CD4-positive, alpha-beta T cell treated with Interleukin-17A for 1 hour (primary cell): ENCODE data around the gene NLRP8.
"Not testable (repeated sequence)": the region's sequence is repeated elsewhere in the genome, so short reads cannot be mapped to it uniquely, and the experiment has no call there.

ENCODE experiments used
- DNase-seq: peaks from one replicate; pipeline ENCODE4 v3.0.0-alpha.2; 2020

NLRP8 gene

DNA sequence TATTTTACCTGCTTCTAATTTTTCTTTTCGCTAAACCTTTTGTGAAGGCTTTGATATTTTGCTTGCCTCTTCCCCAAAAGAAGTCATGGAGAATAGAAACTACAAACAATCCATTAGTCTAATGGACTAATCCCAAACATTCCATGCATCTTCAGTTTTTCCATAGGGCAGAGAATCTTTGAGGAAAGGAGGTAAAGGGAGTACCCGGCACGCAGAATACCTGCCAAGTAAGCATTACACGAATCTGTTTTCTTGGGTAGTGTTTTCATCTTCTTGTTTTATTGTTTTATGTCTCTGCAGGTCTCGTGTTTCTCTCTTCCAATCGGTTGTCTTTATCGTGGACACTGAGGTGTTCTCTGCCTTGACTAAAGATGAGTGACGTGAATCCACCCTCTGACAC, at the start of gene NLRP8:
Gene NLRP8 (plus strand): TSS at position 301 of the 400 bp plus-strand sequence.
- DNase-seq, result no peak

DNA sequence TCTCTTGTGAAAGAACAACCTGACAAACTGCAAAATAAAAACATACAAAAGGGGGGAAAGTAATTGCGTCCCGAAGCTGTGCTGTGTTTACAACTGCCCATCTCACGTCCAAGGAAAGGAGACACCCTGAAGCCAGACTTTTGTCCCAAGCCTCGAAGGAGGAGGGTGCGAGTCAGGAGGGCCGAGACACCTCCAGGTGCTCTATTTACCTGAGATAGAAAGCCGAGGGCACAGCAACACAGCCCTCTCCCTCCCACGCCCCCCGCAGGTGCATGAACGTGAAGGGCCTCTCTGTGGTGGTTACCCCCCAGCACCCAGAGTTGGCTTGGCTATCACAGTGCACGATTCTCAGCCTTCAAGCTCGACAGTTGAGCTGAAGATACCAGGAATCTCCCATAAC, 48.7 kb upstream of the NLRP8 start:
- no peak for DNase-seq

DNA sequence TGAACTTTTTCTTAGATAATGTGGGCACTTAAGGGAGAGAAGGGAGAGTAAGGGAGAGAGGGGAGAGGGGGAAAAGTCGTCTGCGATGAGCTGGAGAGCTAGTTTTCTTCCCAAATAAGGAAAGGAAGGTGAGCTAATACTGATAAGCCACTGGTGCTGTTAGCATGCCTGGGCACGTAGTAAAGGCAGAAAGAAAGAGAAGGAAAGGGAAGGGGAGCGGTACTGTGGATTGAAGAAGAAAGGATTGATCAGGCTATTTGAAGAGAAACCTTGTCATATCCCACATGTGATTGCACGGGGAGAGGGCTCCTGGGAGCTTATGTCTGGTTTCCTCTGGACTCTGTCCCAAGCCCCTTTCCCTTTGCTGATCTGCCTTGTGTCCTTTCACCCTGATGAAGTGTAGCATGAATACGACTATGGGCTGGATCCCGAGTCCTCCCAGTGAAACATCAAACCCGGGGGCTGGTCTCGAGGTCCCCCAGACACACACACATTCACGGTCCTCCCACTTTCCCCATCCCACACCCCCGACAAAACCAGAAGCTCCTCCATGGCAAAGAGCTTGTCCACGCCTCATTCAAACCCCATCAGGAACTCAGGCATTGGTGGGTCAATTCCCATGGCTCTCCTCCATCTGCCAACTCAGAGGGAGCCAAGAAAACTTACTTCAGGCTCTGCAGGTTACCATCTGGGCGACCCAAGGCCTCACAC, 46.1 kb upstream of the NLRP8 start:
- DNase-seq, result no peak

DNA sequence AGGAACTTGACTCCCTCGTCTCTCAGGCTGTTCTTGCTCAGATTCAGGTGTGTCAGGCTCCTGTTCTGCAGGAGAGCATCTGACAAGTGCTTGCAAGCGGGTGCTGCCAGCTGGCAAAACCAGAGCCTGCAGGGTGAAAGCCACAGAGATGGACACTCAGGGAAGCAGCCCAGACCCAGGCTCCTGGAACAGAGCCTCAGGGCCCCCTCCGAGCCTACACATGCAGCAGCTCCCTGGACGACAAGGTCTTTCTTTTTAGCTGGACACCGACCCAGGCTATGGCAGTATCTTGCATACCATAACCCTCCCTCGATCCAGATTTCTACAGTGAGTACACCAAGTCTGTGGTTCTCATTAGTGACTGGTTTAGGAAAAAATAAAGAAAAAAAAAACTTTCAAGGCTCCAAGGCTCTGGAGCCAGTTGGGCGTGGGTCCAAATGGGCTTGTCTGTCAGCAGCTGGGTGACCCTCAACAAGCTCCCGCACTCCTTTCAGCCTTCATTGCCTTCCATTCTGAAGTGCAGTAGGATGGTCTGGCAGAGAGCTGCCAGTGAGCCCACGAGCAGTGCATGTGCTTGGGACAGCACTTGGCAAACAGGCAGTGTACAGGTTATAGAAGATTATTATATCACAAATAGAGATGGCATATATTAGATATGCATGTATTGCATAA, 45.4 kb upstream of the NLRP8 start:
- no peak for DNase-seq

DNA sequence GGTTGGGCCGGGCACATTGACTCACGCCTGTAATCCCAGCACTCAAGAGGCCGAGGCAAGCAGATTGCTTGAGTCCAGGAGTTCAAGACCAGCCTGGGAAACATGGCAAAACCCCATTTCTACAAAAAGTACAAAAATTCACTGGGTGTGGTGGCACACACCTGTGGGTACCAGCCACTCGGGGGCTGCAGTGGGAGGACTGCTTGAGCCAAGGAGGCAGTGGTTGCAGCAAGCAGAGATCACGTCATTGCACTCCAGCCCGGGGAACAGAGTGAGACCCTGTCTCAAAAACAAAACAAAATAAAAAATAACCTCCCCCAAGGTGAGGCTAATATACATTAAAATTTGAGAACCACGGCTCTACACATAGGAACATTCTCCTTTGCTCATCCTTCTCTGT, 40.3 kb upstream of the NLRP8 start:
- DNase-seq, result no peak

DNA sequence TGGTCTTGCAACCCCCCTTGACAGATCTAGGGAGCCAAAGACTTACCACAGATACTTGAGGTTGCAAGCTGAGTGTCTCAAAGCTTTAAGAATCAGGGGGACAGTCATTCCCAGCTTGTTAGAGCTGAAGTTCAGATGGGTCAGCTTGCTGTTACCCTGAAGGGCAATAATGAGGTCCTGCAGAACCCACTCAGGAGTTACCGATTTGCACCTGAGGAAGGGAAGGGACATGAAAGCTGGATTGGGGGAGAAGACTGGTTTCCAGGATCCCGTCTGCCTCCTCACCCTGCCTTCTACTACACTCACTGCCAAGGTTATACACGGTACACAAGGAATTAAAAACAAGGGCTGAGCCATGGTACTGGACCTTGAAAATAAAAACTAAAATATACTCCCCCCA, 39.9 kb upstream of the NLRP8 start:
- no peak for DNase-seq

DNA sequence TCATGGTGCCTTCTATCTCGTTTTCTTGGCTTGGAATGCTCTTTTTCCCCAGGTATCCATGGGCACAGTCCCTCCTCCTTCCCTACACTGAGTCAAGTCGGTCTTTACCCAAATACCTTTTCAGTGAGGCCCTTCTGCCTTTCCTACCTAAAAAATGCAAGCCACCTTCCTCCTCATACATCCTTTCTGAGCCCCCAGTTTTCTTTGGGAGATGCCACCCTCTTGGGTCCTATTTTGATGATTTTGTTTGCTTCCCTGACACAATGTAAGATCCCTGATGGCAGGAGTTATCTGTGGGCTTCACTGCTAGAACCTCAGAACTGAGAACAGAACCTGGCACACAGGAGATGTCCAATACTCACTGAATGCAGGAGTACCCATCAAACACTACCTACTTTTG, 37.8 kb upstream of the NLRP8 start:
- no peak for DNase-seq

DNA sequence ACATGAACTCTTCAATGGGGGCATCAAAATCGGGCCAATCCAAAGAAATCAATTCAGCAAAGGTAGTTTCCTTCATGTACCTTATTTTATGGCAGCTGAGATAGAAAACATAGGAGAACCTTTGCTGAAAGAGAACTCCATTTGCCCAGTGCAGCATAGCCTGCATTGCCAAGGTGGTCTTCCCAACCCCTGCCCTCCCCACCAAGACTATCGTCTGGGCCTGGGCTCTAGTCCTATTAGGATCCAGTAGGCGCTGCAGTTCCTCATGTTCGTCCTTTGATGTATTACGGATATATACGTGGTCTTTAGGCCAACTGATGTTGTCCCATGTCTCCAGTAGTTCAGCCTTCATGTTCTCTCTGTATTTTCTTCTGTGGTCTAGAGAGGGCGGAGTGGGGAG, 34.7 kb upstream of the NLRP8 start:
- DNase-seq, result no peak

DNA sequence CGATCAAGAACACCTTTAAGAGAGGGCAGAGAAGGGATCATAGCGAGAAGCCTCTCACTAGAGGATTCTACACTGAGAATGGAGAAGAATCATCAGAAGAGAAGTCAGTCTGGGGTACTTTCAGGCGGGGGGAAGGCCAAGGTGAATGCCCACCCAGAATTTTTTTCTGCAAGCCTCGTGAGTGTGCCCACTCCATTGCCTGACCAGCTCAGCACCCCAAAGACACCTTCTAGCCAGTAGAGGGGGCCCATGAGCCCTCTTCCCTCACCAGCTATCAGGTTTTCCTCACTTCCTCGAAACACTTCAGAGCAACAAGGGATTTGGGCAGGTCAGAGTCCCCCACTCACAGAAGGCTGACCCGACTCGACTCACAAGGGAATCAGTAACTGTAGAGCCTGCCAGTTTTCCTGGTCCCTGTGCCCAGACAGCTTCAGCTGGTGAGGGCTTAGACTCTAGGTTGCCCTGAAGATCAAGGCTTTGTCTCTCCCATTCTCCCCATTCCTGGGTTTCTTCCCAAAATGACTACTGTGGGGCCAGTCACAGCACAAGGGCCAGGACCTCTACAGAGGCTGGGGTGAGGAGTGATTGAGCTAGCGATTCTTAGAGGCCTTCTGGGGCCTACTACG, 33.9 kb upstream of the NLRP8 start:
- no peak for DNase-seq

DNA sequence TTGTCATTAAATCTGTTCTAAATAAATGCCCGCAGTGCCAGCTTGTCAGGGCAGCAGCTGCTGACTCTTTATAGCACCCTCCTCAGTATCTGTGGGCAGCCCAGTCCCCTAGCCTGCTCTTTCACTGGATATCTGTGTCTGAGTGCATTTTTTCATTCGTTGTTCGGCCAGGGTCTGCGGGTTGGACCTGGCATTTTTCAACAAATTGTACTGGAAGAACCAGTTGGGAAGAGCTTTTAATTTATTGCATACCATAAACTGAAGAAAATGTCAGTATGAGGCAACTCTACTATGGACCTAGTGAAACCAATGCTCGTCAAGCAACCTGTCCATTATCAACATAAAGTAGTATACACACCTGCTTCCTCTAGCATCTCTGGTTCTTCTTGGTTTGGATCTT, 24.1 kb upstream of the NLRP8 start:
- no peak for DNase-seq

DNA sequence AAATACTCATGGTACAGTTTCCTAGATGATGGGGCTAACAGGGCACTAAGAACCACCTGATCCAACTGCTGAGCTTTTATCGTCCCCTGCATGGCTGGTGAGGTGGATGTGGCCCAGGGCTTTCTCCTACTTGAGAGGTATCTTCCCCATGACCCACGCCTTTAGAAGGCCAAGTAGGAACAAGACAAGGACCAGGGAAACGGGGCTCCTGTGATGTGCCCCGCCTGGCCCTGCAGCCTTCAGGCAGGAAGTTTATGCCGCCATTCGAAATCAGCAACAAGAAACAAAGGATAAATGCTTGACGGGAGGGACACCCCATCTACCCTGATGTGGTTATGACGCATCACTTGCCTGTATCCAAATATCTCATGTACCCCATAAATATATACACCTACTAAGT, 19.6 kb upstream of the NLRP8 start:
- DNase-seq, result no peak

DNA sequence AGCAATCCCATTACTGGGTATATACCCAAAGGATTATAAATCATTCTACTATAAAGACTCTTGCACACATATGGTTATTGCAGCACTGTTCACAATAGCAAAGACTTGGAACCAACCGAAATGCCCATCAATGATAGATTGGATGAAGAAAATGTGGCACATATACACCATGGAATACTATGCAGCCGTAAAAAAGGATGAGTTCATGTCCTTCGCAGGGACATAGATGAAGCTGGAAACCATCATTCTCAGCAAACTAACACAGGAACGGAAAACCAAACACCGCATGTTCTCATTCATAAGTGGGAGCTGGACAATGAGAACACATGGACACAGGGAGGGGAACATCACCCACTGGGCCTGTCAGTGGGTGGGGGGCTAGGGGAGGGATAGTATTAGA, 18.4 kb upstream of the NLRP8 start:
- DNase-seq, result not testable (repeated sequence)

DNA sequence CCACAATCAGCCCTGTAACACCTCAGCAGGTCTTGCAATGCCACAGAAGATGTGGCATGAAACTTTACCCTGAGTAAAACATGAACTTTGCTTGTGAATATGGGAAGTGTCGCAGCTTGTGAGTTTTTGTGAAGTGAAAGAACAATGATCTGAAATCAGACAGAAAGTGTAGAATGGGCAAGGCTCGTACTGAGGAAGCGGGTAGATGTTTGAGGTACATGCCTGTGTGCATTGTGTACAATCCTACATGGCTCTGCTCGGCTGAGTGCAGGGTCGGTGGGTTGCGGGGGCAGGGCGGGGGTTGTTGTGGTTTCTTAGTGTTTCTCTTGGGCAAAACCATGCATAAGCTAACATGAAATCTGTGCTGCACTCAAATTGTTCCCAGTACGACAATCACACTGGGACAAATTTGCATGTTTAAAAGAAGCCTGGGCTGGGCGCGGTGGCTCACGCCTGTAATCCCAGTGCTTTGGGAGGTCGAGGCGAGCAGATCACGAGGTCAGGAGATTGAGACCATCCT, 16.6 kb upstream of the NLRP8 start:
- DNase-seq, result no peak

DNA sequence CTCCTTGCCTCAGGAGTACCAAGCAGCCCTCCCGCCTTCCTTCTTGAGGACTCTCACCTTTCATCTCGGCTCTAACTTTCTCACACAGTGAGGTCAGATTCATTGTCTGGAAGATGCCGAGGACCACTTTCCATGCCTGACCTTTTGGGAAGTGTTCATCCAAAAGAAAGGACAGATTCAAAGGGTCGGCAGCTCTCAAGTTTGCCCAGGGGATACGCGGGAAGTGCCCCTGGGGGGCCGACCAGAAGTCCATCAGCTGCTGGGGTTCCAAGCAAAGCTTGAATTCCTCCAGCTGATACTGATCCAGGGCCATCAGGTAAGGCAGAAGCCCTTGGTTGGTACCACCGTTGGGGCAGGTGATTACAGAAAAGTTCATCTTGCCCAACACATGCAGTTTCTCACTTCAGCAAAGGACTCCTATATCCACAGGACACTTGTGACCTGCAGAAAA, 15.7 kb upstream of the NLRP8 start, which contains the start of gene NLRP13:
Gene NLRP13 (minus strand): TSS at position 401 of the 451 bp plus-strand sequence. CDS start 25 bp downstream, at position 376.
- DNase-seq, result no peak

DNA sequence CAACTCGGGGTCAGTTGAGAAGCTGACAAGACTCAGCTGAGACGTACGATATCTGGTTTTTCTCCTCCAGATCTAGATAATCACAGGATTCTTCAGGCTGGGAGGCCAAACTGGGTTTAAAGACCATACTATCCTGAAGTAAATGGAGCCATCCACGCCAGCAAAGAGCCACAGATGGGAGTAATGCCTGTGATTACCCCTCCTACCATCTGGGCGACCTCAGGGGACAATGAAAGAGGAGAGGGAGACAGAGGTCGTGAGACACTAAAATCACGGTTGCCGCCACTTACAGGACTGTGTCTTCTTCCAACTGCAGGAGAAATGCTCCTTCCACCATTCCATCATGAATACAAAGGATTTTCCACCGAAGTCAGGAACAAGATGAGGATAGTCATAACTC, 12.4 kb upstream of the NLRP8 start:
- no peak for DNase-seq

DNA sequence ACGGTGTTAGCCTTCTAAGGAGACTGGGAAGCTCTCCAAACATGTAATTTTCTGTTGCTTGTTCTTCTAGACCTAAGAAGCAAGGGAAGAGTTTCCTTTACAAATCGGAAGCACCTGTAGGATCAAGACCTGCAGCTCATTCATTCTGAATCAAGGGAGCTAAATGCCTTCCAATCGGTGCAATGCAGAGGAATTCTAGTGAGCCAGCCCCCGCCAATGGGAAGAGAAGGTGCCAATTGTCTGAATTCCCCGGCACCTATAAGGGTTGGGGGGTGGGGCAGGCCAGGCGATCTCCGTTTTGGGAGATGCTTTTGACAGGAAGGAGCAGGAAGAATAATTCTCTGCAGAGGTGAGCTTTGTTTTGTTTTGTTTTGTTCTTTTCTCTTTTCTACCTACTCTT, 8.4 kb upstream of the NLRP8 start:
- no peak for DNase-seq

DNA sequence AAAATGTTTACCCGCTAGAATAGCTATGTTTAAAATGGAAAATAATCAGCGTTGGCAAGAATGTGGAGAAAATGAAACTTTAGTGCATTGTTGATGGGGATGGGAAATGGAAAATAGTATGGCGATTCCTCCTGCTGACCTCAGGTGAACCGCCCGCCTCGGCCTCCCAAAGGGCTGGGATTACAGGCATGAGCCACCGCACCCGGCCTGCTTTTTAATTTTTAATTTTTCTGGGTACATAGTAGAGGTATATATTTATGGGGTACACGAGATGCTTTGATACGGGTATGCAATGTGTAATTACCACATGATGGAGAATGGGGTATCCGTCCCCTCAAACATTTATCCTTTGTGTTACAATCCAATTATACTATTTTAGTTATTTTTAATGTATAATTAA, 7.3 kb upstream of the NLRP8 start:
- no peak for DNase-seq

DNA sequence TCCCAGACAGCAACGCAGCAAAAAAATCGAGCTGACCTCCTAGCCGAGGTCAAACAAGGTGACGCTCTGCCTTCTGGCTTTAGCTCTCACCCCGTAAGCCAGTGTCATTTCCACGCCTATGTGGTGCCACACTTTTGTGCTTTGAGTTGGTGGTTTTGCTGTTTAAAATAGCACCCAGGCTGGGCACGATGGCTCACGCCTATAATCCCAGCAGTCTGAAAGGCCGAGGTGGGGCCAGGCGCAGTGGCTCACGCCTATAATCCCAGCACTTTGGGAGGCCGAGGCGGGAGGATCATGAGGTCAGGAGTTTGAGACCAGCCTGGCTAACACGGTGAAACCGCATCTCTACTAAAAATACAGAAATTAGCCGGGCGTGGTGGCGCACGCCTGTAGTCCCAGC, 2.9 kb downstream of the NLRP8 start:
- DNase-seq, result not testable (repeated sequence)

DNA sequence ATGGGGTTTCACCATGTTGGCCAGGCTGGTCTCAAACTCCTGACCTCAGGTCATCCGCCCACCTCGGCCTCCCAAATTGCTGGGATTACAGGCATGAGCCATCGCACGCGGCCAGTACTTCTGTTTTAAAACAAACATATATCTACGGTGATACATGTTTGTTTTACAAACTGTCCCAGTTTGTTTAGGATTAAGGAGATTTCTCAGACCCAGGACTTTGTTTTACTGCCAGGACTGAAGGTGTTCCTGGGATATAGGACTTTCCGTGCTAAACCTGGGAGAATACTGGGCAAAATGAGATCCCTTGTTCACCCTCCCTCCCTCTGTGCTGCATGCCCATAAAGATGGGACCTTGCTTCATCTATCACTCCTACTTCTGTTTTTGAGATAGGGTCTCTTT, 8.8 kb downstream of the NLRP8 start:
- no peak for DNase-seq

DNA sequence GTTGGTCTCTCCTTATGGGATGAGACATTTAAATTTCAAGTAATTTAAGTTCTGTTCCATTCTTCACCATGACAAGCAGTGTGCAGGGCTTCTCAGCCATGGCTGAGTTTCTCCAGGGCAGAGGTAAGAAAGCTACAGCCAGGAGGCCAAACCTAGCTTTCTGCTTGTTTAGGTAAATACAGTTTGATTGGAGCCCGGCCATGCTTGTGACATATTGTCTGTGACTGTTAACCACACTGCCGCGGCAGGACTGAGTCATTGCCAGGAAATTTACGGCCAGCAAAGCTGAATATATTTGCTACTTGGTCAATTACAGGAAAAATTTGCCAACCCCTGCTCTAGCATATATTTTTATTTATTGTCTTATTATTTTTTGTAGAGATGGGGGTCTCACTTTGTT, 10.7 kb downstream of the NLRP8 start:
- DNase-seq, result no peak

DNA sequence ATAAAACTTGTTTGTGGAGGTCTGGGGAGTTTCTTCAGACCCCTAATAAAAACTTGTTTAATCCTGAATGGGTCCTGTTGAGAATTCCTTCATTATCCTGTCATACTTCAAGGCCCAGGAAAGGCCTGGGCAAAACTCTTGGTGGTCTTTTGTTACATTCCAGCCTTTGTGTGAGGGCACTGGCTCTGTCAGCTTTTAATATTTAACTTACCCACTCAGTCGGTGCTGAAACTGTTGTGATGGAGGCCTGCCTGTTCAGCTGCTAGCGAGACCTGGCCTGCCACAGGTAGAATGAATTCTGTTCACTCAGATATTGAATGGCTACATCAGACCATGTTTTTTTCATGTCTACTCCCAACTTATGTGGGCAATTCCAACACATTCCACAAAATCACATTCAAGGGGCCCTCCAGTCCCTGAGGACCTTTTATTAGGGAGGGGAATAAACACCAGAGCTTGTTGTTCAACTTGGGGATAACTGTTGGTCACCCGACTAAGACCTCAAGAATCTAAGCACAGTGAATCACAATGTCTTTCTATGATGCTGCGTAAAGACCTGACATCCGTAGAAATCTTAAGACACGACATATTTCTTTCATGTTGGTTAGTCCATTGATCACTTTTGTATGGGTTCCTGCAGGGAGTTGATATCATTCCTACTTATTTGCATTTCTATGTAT, 12.5 kb downstream of the NLRP8 start:
- no peak for DNase-seq

DNA sequence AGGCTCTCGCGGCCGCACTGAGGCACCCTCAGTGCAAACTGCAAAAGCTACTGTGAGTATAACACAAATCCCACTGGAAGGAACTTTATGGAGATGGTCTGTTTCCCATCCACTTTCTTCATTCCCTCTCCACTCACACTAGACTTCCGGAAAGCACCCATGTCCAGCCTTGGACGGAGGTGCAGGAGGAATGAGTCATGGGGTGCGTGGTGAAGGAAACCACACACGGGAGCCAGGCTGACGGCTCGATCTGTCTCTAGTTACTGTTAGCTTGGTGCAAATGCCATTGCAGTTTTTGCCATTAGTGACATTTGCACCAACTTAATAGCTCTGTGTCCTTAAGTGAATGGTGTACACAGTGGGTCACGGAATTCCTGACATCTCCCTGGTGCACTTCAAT, 14.6 kb downstream of the NLRP8 start:
- DNase-seq, result no peak

DNA sequence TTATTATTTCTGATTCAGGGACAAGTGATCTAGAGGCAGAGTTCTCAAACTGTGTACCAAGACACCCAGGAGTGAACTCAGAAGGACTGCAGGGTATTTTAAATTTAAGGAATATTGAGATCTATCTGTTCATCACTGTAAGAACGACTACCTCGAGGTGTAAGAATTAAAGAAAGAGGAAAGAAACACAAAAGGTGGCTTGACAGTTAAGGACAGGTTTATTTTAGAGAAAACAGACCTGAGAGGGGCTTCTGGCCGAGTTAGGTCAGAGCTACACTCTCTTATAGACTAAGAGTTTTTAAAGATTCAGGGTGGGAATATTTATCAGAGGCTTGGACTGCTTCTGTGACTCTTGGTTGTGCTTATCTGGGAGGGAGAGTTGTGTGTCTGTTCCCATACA, 26.4 kb downstream of the NLRP8 start:
- no peak for DNase-seq
